ENCODE measurements around the gene ZNF444. TPM values are rescaled to one million over a fixed set of nuclear protein-coding genes. Genes with fewer than 3 reads are reported as not detected.

ZNF444 gene
- total and polyA plus RNA-seq, 2 donors (not counting 1 experiment from before 2014, with no cell fraction given) = 24.1 to 37.7 TPM

- Histone ChIP-seq H3K36me3 (replicated peaks in 1 of 2; ENCODE audit: control extremely low read depth in 1 of 2, control insufficient read depth in 1 of 2, extremely low read depth in 1 of 2, insufficient read depth in 2 of 2, low read length in 1 of 2) (peaks cover 0 to 16% of the 10 kb centered on the region in 2 experiments), H3K4me3 (ENCODE audit: control extremely low read depth in 1 of 5, extremely low read depth in 1 of 5, insufficient read depth in 1 of 5, low read depth in 2 of 5, low read length in 4 of 5) (peak overlapping the region in 4 of 5 experiments; percentile 69 to 95 (median 78)), H3K4me2 (replicated peaks; ENCODE audit: low read depth, low read length, poor library complexity, severe bottlenecking) (peak overlapping the region; percentile 97), H3K27me3 (replicated peaks in 1 of 4; ENCODE audit: control extremely low read depth in 1 of 4, control insufficient read depth in 3 of 4, insufficient read depth in 4 of 4, low read length in 3 of 4) (no peaks in the 10 kb centered on the region), H3K9ac (ENCODE audit: low read length) (peak overlapping the region; percentile 97), H4K20me1 (ENCODE audit: control insufficient read depth, insufficient read depth, low read length, poor library complexity, severe bottlenecking) (peaks cover 38% of the 10 kb centered on the region), H2AFZ (ENCODE audit: insufficient read depth, low read depth, low read length, poor library complexity, severe bottlenecking) (peak overlapping the region; percentile 66), H3K9me3 (ENCODE audit: control extremely low read depth in 1 of 3, control insufficient read depth in 2 of 3, insufficient read depth in 1 of 3, low read length in 2 of 3) (no peaks in the 10 kb centered on the region), H3K4me1 (ENCODE audit: control insufficient read depth in 2 of 2, insufficient read depth in 2 of 2, low read length in 2 of 2) (peaks cover 18 to 32% of the 10 kb centered on the region in 2 donors), H3K27ac (ENCODE audit: low read length in 2 of 2) (peak overlapping the region; percentile 91 to 99), H3K79me2 (ENCODE audit: control insufficient read depth, insufficient read depth, low read length) (peaks cover 53% of the 10 kb centered on the region)
- H3K27me3 Mint-ChIP-seq = no peaks in the 10 kb centered on the region
- peak overlapping the region; percentile 94 for H3K4me3 Mint-ChIP-seq
- peak; percentile 44 for ATAC-seq (ENCODE audit: low read depth)
- POLR2A ChIA-PET = interaction anchor here (0.6 to 2.0 kb wide), 9 partner anchors 9 to 522 kb away, joined by 3 to 13 read pairs (median 5); partner anchors contain the start of genes FIZ1, ZNF444, ZNF784 and ZSCAN5A
- intact Hi-C loops (cut with micrococcal nuclease) = loop anchor here (1.0 to 5.0 kb wide), 6 partner anchors 9 to 282 kb away; partner anchors contain the start of genes ZNF444, ZNF583 and ZSCAN5A
- CTCF ChIA-PET = interaction anchor here (0.7 kb wide), 1 partner anchor 15 kb away, joined by 3 read pairs; no protein-coding TSS in a partner anchor
- peaks cover 43% of the 10 kb centered on the region for H3K4me1 Mint-ChIP-seq
- no peaks in the 10 kb centered on the region for H3K9me3 Mint-ChIP-seq (ENCODE audit: insufficient read depth)
- under 1% methylated on average over 94 of the region's 99 CpGs for WGBS (ENCODE audit: insufficient coverage)
- TF ChIP-seq EZH2 (IDR thresholded peaks at IDR 0.05; ENCODE audit: borderline replicate concordance, insufficient read depth, low read depth, low read length, poor library complexity, severe bottlenecking) (no peak), CTCF (IDR thresholded peaks at IDR 0.05) (peak; percentile 16)
- peak overlapping the region; percentile 99 for H3K27ac Mint-ChIP-seq
- peak; percentile 94 for DNase-seq
Measured at GRCh38 chr19:56120371-56121179, 20.5 kb upstream of the ZNF444 start.
